Measurements from ENCODE around the gene ZNF383. TPM values are rescaled to one million over a fixed set of nuclear protein-coding genes. Genes with fewer than 3 reads are reported as not detected.
A peak's percentile ranks its signal among the peaks of the same experiment; 100 is the strongest.
"Not testable (repeated sequence)": the region's sequence is repeated elsewhere in the genome, so short reads cannot be mapped to it uniquely, and the experiment has no call there.

ZNF383 gene
- 10.4 TPM for total RNA-seq

DNA sequence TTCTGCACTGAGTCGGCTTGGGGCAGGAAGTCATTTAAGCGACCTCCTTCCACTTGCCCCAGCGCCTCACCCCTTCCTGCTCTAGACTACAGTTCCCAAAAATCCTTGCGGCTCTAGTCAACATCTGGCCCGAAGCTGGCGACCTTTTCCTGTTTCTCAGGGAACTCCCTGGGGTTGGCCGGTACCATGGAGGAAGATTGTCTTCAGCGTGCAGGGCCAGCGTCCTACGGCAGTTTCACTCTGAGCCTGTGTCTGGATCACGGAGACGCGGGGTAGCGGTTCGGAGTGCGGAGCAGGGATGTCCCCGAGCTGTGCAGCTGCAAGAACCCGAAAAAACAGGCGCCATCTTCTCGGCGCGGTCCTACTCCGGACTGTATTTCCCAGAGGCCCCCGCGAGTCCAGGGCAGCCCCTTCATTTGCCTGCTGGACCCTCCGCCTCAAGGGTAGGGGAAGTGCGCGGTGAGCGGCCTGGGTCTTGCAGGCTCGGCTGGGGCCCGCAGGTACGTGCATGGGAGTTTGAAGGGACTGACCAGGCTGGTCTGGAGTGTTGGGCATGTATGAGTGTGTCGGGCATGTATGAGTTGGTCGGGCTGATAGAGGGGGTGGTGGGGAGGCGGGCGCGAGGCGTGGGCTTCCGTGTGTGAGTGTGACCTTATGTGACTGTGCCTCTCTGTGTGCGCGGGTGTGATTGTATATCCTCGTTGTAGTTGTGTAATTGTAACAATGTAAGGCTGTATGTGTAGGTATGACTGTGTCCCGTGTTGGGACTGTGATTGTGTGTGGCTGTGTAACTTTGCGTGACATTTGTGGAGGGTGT lies at the start of gene ZNF383:
ZNF383 (plus strand) TSS at position 440 of the 817 bp plus-strand sequence. CDS start 12,240 bp downstream, outside the sequence.
- DNase-seq (ENCODE audit: low spot score), result peak; percentile 87

DNA sequence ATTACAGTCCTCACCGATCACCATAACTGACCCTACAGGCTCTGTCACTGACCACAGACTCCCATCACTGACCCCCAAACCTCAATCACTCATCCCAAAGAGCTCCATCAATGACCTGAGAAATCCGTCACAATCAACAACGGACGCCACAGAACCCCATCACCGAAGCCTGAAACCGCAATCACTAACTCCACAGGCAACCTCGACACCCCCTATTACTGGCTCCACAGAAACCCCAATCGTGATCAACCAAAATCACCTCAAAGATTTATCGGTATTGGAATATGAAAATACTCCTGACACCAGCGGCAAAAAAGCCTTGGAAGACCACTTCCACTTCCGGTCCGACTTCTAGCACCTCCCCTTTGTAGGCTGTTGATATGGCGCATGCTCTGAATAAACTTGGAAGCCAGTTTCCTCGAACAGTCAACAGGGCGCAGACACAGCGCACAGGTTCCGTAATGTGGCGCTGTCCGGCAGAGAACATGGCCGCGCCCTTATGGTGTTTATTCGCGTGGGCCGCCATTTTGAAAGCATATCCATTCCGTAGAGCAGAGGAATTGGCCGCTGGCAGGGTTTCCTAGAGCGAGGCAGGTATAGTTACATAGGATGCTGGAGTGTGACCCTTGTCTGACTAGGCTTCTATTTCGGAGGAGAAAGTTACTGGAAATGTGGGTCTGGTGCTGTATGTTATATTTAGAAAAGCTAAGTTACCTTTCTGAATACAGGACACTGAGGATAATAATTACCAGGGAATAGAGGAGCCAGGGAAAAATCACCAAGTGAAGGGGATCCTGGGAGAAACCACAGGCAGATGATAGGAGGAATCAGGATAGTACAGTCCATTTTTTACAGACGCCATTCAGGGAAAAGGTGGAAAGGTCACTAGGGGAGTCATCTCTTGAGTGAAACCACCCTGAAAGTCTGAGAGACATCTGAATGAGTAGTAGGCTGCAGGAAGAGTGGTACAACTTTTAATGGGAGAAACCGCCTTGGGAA lies 45.3 kb upstream of the ZNF383 start, which contains the start of gene ZNF585A:
ZNF585A (minus strand) TSS at position 328 of the 999 bp plus-strand sequence. CDS start 2,785 bp downstream, outside the sequence.
- peak; percentile 96 for DNase-seq (ENCODE audit: low spot score)

DNA sequence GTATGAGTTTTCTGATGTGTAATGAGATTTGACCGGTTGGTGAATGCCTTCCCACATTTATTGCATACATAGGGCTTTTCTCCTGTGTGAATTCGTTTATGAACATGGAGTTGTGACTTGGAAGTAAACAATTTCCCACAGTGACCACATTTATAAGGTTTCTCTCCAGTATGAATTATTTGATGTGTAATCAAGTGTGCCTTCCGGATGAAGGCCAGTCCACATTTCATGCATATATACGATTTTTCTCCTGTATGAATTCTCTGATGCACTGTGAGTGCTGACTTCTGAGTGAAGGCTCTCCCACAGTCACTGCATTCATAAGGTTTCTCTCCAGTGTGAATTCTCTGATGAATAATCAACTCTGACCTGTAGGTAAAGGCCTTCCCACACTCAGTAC lies 31.9 kb upstream of the ZNF383 start:
- not testable (repeated sequence) for DNase-seq (ENCODE audit: low spot score)

DNA sequence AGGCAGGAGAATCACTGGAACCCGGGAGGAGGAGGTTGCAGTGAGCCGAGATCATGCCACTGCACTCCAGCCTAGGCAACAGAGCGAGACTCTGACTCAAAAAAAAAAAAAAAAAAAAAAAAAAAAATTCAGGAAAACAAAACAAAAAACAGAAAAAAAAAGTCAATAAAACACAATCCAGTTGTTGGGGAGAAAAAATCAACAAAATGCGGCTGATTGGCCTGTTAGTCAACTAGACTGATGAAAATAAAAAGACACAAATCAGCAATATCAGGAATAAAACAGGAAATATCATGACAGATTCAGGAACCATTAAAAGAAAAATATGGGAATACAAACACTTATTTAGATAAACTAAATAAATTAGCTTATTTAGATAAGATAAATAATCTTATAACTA lies 22.8 kb upstream of the ZNF383 start:
- not testable (repeated sequence) for DNase-seq (ENCODE audit: low spot score)

DNA sequence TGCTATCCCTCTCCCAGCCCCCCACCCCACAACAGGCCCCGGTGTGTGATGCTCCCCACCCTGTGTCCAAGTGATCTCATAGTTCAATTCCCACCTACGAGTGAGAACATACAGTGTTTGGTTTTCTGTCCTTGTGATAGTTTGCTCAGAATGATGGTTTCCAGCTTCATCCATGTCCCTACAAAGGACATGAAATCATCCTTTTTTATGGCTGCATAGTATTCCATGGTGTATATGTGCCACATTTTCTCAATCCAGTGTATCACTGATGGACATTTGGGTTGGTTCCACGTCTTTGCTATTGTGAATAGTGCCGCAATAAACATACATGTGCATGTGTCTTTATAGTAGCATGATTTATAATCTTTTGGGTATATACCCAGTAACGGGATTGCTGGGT lies 20.9 kb upstream of the ZNF383 start:
- not testable (repeated sequence) for DNase-seq (ENCODE audit: low spot score)

DNA sequence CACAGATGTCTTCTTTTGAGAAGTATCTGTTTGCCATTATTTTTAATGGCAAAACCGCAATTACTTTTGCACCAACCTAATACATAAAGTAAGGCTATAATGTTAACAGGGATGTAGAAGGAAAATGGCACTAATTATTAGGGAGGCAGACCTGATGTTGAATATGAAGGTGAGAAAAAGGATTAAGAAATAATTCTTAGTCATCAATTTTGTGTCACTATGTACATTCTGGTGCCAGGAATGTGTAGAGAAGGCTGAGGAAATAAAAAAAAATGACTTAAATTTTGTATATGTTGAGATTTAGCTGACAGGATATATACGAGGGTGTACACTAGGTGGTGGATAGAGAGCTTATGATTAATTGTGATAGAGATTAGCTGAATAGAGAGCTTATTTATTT lies 20.2 kb upstream of the ZNF383 start:
- DNase-seq (ENCODE audit: low spot score), result no peak

DNA sequence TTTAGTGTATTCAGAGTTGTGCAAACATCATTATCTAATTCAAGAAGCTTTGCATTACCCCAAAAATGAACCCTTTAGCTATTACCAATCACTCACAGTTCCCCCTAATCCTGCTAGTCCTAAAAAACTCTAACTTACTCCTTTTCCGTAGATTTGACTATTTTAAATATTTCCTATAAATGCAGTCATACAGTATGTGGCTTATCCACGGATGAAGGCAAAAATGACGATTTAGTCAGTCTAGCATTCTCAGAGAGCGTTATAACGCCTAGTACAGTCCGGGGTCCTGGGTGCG lies 587 bp upstream of the ZNF383 start:
- DNase-seq (ENCODE audit: low spot score), result no peak

DNA sequence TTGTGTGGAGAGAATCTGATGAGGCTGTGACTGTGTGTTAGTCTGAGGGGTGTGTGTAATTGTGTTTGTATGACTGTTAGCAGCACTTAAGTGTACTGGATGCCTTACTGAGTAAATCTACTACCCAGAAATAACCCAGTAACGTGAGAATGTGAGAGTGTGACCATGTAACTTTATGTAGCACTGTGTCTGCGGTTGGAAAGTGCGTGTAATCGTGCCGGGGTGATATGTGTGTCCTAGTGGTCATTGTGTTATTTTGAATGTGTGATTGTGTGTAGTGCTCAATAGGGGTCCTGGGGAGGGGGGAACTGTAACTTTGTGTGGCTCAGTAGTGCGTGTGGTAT lies 550 bp downstream of the ZNF383 start:
- DNase-seq (ENCODE audit: low spot score), result no peak

DNA sequence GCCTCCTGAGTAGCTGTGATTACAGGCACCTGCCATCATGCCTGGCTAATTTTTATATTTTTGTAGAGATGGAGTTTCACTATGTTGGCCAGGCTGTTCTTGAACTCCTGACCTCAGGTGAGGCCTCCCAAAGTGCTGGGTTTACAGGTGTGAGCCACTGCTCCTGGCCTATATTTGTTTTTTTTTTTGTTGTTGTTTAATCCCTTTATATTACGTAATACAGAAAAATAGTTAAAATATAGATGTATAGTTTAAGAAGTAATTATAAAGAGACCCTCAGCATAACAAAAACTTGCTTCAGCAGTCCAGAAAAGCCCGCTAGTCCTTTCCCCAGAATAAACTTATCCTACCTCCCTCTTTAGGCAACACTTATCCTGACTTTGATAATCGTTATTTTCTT lies 2.4 kb downstream of the ZNF383 start:
- DNase-seq (ENCODE audit: low spot score), result no peak

DNA sequence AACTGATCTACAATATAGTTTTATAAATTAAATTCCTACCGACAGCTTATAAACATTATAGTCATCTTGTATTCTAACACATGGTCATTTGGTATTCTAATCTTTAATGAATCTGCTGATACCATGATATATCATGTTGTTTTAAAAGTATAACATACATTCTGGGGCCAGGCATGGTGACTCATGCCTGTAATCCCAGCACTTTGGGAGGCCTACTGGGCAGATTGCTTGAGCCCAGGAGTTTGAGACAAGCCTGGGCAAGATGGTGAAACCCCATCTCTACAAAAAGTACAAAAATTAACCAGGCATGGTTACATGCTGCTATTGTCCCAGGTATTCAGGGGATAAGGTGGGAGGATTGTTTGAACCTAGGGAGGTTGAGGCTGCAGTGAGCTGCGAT lies 3.1 kb downstream of the ZNF383 start:
- DNase-seq (ENCODE audit: low spot score), result no peak

DNA sequence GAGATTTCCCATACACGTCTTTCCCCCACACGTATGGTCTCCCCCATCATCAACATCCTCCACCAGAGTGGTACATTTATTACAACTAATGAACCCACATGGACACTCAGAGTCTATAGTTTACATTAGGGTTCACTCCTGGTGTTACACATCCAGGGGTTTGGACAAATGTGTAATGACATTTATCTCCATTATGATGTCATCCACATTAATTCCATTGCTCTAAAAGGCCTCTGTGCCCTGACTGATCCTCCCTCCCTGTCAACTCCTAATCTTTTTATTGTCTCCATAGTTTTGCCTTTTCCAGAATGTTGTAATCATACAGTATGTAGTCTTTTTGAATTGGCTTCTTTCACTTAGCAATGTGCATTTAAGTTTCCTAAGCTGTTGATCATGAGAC lies 8.2 kb downstream of the ZNF383 start:
- no peak for DNase-seq (ENCODE audit: low spot score)

DNA sequence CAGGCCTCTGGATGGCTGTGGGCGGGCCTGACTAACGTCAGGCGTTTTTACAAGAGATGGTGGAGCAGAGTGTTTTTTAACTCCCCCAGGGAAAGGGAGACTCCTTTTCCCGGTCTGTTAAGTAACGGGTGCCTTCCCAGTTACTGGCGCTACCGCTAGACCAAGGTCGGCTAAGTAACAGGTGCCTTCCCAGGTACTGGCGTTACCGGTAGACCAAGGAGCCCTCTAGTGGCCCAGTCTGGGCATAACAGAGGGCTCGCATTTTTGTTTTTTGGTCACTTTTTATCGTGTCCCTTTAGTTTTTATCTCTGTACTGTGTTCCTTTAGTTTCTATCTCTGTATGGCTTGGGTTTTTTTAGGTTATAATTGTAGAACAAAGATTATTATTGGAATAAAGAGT lies 10.0 kb downstream of the ZNF383 start:
- DNase-seq (ENCODE audit: low spot score), result no peak

DNA sequence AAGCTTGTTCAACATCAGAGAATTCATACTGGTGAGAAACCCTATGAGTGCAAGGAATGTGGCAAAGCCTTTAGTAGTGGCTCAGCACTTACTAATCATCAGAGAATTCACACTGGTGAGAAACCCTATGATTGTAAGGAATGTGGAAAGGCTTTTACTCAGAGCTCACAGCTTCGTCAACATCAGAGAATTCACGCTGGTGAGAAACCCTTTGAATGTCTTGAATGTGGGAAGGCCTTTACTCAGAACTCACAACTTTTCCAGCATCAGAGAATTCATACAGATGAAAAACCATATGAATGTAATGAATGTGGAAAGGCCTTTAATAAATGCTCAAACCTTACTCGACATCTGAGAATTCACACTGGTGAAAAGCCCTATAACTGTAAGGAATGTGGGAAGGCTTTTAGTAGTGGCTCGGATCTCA lies 25.2 kb downstream of the ZNF383 start:
- no peak for DNase-seq (ENCODE audit: low spot score)

DNA sequence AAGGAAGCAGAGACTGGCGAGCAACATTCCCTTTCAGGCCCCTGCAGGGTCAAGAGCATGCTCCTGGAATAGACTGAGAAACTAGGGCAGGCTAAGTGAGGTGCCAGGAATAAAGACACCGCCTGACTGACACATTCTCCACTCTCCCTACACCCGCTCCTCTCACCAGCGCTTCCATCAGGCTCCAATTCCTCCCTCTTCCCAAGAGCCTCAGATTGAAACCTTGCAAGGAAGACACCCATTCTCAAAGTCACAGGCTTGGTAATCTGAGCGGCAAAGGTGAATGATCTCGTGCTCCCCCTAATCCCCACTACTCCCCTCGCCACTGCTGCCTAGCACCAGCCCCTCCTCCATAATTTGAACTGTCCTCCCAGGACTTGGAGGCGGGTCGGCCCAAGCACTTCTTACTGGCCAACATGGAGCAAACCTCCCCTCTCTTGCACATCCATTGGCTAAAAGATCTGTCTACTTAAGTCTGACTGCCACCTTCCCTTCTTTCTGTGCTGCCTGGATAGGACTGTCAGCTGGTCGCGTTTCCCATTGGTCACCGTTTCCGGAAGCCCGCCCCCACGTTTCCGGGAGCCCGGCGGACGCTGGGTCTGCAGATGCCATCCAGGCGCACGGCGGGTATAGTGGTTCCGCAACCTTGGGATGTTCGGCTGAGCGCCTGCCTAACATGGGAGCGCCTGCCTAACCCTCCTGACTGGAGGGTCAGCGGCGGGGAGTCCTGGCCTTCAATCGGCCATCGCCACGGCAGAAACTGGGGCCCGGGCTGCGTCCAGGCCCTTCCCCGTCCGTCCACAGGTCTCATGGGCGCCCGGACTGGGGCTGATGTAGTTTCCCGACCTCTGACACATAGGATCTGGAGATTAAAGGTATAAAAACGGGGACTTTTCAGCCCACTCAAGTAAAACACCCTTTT lies 33.6 kb downstream of the ZNF383 start:
- DNase-seq (ENCODE audit: low spot score), result peak; percentile 86

DNA sequence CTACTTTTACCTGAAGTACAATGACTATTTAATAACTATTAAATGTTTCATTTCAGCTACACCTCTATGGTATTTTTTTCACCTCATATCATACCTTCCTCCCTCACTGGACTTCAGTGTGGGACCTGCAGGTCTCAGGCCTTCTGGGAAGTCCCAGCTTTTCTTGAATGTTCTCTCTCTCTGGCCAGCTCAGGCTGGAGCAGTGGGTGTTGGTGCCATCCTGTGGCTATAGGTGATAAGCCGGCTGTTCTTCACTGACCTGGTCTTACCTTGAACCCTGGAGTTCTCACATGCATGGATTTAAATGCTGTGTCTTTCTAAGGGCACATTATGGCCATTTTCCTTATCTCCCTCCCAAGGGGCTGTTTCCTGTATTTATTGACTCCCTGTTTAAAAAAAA lies 45.0 kb downstream of the ZNF383 start:
- DNase-seq (ENCODE audit: low spot score), result not testable (repeated sequence)

DNA sequence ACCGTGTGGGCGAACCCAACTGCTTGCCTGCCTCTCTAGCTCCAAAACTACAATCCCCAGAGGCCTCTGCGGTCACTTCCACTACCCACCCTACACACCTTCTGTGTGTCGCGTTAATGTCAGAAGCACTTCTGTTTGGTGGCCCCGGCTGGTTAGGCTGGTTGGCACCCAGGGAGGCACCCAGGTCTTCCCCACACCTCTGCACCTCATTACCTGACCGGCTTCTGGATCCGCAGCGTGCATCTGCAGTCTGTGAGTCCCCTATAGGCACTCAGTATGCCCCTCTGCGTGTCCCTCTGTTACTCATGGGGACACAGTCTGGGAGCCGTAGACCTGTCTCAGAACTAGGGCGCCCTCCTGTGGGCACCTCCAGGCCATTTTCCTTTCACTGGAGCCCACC lies 49.0 kb downstream of the ZNF383 start:
- DNase-seq (ENCODE audit: low spot score), result not testable (repeated sequence)

DNA sequence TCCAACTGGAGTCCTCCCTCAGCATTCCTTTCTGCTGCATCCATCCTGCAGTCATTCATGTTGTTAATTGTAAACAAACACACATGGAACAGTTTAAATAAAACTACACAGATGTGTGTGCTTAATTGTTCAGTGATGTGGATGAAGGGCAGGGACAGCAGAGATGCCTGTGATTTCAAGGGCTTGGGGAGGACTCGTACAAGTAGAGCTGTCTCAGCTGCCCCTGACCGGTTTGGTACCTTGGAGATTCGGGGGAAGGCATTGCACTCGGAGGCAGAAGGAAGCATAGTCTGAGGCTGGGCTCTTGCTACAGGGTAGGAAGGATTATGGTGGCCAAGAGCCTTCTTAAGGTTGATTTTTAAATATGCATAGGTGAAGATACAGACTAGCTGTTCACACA lies 49.7 kb downstream of the ZNF383 start:
- DNase-seq (ENCODE audit: low spot score), result not testable (repeated sequence)

DNA sequence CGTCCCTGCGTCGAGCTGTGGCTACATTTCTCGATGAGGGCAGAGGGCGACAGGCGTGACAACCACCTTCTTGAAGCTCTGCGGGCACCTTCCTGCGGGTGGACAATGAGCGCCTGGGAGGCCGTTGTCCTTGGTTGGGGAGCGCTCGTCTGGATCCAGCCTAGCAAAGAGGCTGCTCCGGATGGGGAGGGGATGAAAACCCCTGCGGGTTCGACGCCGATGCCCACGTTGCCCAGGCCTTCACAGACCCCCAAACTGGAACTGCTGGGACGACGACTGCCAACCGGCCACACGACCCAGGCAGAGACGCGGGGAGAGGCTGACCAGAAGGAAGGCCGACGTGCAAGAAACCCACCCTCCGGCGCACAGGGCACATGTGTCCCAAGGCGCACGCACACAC lies 62.6 kb downstream of the ZNF383 start:
- not testable (repeated sequence) for DNase-seq (ENCODE audit: low spot score)

DNA sequence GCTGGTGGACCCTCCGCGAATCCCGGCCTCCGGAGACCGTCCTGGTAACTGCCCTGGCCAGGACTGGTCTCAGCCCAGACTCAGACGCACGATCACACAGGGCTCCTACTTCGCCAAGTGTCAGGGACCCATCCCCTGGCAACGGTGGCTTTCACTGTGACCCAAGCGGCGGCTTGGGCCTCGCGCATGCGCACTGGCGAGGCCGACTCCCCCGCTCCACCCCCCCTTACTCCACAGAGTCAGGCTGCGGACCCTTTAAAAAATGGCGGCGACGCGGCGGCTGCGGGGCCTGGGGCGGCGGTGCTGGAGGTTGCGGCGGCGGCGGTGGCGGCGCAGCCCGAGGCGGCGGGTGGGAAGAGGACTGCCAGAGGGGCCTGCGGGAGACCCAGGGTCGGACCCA lies 66.0 kb downstream of the ZNF383 start:
- not testable (repeated sequence) for DNase-seq (ENCODE audit: low spot score)

DNA sequence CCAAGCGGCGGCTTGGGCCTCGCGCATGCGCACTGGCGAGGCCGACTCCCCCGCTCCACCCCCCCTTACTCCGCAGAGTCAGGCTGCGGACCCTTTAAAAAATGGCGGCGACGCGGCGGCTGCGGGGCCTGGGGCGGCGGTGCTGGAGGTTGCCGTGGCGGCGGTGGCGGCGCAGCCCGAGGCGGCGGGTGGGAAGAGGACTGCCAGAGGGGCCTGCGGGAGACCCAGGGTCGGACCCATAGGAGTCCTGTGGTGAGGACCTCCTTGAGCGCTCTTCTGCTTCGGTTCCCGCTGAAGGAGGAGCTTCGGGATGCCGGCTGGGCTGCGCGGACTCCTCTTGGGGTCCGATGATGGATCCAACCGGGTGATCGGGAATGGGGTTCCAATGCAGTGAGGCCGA lies 71.2 kb downstream of the ZNF383 start:
- DNase-seq (ENCODE audit: low spot score), result not testable (repeated sequence)

All from mucosa of gallbladder (tissue), 1 donor.